Ascending aorta (tissue), 2 donors: ENCODE data around the gene ELK4. TPM values are rescaled to one million over a fixed set of nuclear protein-coding genes. Genes with fewer than 3 reads are reported as not detected.
A peak's percentile ranks its signal among the peaks of the same experiment; 100 is the strongest.

Experiments used
- DNase-seq, 2 donors: peaks; one replicate each; pipeline ENCODE4 v3.0.0-alpha.2; 2019; ENCODE audit warnings: low spot score in 2 of 2
- H3K27ac ChIP-seq, 2 donors: fragments of 200-600 bp; sonication (generic); one replicate each; pipeline ENCODE4 v1.5.1; 2016 to 2017; ENCODE audit warnings: mild to moderate bottlenecking in 1 of 2
- H3K27me3 ChIP-seq: fragments of 200-600 bp; sonication (generic); one replicate; pipeline ENCODE4 v1.5.1; 2017
- H3K36me3 ChIP-seq, 2 donors: fragments of 200-600 bp; sonication (generic); one replicate each; pipeline ENCODE4 v1.5.1; 2016
- H3K4me1 ChIP-seq, 2 donors: fragments of 200-600 bp; sonication (generic); one replicate each; pipeline ENCODE4 v1.5.1; 2016 to 2017; ENCODE audit warnings: mild to moderate bottlenecking in 1 of 2
- H3K4me3 ChIP-seq, 2 donors: fragments of 200-600 bp; sonication (generic); one replicate each; pipeline ENCODE4 v1.5.1; 2016 to 2017; ENCODE audit warnings: mild to moderate bottlenecking in 1 of 2
- H3K9me3 ChIP-seq, 2 donors: fragments of 200-600 bp; sonication (generic); one replicate each; pipeline ENCODE4 v1.5.1; 2016
- CTCF ChIP-seq, 3 experiments: fragments of 200-600 bp in 2 of 3; fragments of 450-650 bp in 1 of 3; sonication (generic) in 2 of 3; IDR thresholded peaks; one replicate each; pipeline ENCODE4 v1.5.1; 2016 to 2019; ENCODE audit warnings: antibody characterized with exemption in 3 of 3, mild to moderate bottlenecking in 1 of 3, moderate library complexity in 1 of 3
- intact Hi-C: fragments of 100-400 bp; cut with DNase I; formaldehyde crosslinking; loops from one replicate; pipeline ENCODE4 v1.15.1; 2023
- total RNA-seq: library from RNA; depleted of rRNA; stranded (reverse); fragments of >200 nt; gene quantifications from one replicate; pipeline ENCODE4 v1.1.0, GENCODE V29; 2016

The ELK4 gene
- total RNA-seq, 1 donor from 2014 or later = 23.7 TPM

GRCh38 chr1:205588636-205589035, 43.2 kb downstream of the ELK4 start:
- H3K4me3 ChIP-seq = no peak overlapping the region
- peaks cover 0 to 9% of the 10 kb centered on the region in 2 donors for H3K4me1 ChIP-seq
- peak in 2 of 3 experiments; percentile 16 to 47 for TF ChIP-seq CTCF (IDR thresholded peaks at IDR 0.05)
- no peaks in the 10 kb centered on the region for H3K36me3 ChIP-seq
- no peaks in the 10 kb centered on the region for H3K9me3 ChIP-seq
- H3K27me3 ChIP-seq = no peaks in the 10 kb centered on the region
- intact Hi-C loops = no loop called here
- H3K27ac ChIP-seq = no peak overlapping the region
- peak in 1 of 2 donors; percentile 66 for DNase-seq

GRCh38 chr1:205587581-205587980, 44.2 kb downstream of the ELK4 start:
- intact Hi-C loops = no loop called here
- Histone ChIP-seq H3K27me3 (no peaks in the 10 kb centered on the region), H3K4me1 (peaks cover 0 to 7% of the 10 kb centered on the region in 2 donors), H3K36me3 (no peaks in the 10 kb centered on the region), H3K4me3 (no peak overlapping the region), H3K9me3 (no peaks in the 10 kb centered on the region), H3K27ac (no peak overlapping the region)
- no peak for TF ChIP-seq CTCF (IDR thresholded peaks at IDR 0.05)
- peak in 1 of 2 donors; percentile 27 for DNase-seq

- no peaks in the 10 kb centered on the region for H3K27me3 ChIP-seq
- H3K27ac ChIP-seq = no peak overlapping the region
- no peaks in the 10 kb centered on the region for H3K36me3 ChIP-seq
- no peaks in the 10 kb centered on the region for H3K9me3 ChIP-seq
- DNase-seq = no peak
- no peaks in the 10 kb centered on the region for H3K4me1 ChIP-seq
- no peak overlapping the region for H3K4me3 ChIP-seq
- TF ChIP-seq CTCF (IDR thresholded peaks at IDR 0.05) = no peak
- intact Hi-C loops = no loop called here
Measured at GRCh38 chr1:205585835-205586785, 45.7 kb downstream of the ELK4 start.

- DNase-seq = no peak
- no peaks in the 10 kb centered on the region for H3K27me3 ChIP-seq
- intact Hi-C loops = no loop called here
- no peak overlapping the region for H3K4me3 ChIP-seq
- no peak for TF ChIP-seq CTCF (IDR thresholded peaks at IDR 0.05)
- H3K27ac ChIP-seq = no peak overlapping the region
- no peaks in the 10 kb centered on the region for H3K9me3 ChIP-seq
- no peaks in the 10 kb centered on the region for H3K36me3 ChIP-seq
- H3K4me1 ChIP-seq = no peaks in the 10 kb centered on the region
Measured at GRCh38 chr1:205585169-205585834, 46.5 kb downstream of the ELK4 start.

- intact Hi-C loops = no loop called here
- DNase-seq = no peak
Measured at GRCh38 chr1:205584732-205585131, 47.1 kb downstream of the ELK4 start.

More at GRCh38 chr1:205584732-205585131, 47.1 kb downstream of the ELK4 start:
- no peaks in the 10 kb centered on the region for H3K4me1 ChIP-seq
- peak in 1 of 3 experiments; percentile 16 for TF ChIP-seq CTCF (IDR thresholded peaks at IDR 0.05)
- no peak overlapping the region for H3K27ac ChIP-seq
- no peaks in the 10 kb centered on the region for H3K9me3 ChIP-seq
- H3K36me3 ChIP-seq = no peaks in the 10 kb centered on the region
- H3K27me3 ChIP-seq = no peaks in the 10 kb centered on the region
- H3K4me3 ChIP-seq = no peak overlapping the region
